NCI-H345 treated with DMSO at 0.1 percent for 48 hours (cell line): ENCODE data around the gene HDAC4.

Experiments
- DNase-seq: peaks from one replicate; lab custom pipeline; 2025; ENCODE audit not compliant: unreplicated experiment; lab: John Stamatoyannopoulos, UW

Gene HDAC4

DNA sequence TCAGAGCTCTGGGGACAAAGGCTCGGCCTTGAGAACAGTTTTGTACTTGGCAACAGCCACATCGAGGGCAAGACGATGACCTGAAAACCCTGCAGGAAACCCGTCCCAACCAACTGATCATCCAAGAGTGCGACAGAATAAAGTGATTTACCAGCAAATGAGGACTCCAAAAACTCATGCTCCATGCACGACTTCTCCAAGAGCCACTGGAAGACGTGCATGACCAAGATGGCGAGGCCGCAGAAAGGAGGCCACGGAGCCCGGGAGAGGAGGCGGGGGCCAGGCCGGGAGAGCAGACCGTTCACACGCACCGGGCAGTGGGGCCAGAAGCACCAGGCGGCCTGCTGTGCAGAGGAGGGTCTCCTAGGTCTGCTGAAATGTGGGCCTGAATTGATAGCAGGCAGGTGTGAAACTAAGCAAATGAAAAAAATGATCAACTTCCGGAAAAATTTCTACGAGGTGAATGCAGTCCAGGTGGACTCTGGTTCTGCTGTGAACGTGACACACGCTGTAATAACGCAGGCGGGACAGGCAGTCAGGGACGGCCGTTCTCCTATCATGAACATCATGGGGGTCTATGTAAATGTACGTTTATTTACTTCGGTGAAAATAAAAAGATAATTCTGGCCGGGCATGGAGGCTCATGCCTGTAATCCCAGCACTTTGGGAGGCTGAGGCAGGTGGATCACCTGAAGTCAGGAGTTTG, 252.2 kb downstream of the HDAC4 start:
- DNase-seq: no peak

DNA sequence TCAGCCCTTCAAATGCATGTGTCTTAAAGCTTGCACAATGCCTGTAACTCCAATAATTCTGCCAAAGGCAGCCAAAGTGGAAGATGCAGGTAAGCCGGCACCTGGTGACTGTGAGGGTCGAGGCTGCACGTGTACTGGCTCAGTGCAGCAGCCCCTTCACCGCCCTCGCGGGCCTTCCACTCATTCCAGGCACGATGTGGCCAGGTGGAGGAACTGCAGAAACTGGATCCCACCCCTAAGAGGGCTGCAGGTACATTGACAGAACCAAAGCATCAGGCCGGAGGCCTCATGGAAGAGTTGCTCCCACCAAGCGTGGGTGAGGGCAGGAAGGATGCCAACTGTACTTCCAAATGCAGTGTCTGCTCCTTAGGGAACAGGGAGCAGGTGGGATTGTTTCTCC, 253.4 kb downstream of the HDAC4 start:
- DNase-seq: no peak

DNA sequence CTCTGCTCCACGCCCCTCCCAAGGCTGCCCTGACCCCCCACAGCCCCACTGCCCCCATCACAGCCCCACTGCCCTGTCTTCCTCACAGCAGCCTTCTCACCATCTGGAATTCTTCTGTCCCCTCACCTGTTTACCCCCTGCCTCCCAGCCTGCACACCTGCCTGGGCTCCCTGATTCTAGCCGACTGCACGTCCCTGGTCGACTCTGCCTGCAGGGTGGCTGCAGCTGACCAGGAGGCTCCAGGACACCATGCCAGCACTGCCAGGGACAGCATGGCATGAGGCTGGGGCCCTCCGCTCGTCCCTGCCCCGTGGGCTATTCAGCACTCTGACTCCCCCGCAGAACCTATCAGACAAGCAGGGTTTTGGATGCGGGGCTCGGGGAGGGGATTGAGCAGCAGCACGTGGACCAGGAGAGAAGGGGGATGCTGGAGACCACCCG, 254.1 kb downstream of the HDAC4 start:
- DNase-seq: no peak

DNA sequence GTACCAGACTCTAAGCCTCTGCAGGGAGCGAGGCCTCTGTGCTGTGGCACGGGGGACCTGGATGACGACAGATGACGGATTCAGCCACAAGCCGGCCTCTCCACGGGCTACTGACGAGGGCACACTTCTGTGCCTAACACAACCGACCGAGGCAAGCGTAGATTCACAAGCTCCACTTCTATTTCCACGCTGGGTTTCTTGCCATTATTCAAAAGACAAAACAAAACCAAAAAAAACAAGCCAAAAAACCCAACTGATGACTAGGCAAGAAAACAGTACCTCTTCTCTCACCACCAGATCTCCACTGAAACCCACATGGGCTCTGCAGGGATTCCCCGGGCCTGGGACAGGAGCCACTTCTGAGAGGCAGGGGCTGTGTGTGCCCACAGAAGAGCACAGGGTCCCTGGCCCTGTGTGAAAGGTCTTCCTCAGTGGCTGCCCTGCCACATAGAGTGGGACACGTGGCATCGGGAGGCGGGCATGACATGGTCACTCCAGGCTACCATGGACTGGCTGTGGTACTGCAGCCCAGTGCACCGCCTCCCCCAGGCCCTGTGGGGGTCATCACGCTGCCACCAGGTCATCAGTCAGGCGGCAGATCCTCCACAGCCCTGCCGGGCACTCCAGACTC, 254.7 kb downstream of the HDAC4 start:
- no peak for DNase-seq

DNA sequence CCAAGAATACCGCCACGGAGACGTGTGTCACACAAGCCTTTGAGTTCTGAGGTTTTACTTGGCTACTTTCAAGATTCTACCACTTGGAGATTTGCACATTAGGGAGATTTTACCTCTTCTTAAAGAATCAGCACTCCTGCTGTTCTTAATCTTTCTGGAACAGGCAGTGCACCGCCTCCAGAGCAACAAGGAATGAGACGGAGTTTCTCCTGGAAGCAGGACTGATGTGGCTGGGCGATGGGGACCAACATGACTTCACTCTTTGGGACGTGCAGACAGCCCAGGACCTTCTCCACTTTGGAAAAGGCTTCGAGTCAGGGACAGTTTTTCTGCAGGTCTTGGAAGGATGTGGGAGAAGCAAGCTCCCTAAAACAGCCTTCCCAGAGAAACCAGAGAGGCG, 255.2 kb downstream of the HDAC4 start:
- DNase-seq: no peak

DNA sequence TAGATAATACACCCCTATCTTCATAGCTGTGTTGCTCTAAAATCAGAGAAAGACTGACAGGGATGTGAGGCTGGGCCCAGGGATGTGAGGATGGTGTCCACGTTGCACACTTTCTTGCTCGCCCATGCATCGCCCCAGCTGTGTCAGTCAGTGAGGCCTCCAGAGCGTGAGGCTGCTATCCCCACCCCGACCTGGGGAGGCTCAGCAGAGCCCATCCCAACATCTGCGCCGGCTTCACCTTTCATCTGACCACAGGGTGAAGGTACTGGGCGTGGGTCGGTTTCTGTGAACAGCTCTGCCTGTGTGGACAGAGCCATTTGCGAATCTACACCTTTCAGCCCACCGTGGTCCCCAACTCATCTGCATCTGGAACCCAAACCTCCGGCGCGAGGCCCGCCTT, 255.7 kb downstream of the HDAC4 start:
- DNase-seq: no peak

DNA sequence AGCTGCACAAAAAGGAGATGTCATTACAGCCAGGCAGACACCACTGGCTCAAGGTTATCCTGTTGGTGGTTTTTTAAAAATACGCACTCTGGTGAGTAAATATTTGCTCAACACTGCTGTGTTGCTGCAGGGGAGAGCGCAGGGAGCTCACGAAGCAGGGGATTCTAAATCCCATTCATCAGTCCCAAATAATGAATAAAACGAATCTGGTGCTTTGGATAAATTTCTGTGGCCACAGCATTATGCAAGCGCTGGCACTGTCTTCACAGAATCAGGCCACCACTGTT, 256.2 kb downstream of the HDAC4 start:
- no peak for DNase-seq

DNA sequence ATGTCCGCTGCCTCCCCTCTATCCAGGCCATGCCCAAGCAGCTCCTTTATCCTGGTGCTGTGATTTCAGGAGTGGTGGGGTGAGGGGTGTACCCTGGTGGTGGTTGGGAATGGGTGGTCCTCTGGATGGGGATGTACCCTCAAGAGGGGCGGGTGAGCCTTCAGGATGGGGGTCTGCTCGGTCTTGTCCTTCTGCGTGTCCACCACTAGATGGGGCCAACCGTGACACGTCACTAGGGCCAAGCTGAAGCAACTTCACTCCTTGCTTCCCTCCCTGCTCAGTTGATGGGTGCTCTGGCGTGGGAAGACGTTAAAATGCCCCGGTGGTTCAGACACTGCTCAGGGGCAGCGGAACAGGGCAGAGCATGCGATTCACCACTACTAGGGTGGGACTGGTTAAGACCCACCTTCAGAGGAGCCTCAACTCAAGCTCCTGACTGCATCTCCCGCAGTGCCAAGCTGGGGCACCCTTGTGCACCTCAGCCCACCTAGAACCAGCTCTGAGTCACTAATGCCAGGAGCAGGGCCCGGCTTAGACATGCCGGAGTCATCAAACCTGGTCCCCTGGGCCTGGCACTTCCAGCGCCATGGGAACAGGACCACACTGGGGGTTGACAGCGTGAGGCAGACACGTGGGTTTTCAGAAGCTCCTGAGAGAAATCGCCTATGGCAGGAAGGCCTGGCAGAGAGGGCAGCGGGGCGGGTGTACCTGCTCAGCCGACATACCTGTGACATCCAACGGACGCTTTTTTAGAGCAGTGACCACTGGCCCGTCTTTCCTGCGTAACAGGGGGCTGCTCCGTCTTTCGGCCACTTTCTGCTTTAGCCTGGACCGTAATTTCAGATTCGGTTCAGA, 256.7 kb downstream of the HDAC4 start:
- peak; percentile 18 for DNase-seq

DNA sequence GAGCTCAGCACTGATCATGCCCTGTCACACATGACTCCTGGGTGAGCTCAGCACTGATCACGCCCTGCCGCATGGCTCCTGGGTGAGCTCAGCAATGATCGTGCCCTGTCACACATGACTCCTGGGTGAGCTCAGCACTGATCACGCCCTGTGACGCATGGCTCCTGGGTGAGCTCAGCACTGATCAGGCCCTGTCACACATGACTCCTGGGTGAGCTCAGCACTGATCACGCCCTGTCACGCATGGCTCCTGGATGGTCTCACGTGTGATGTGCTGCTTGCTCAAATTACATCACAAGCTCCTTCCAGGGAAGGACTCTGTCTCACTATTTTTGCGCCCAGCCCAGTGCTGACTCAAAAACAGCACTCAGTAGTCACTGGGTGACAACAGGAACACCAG, 258.0 kb downstream of the HDAC4 start:
- no peak for DNase-seq

DNA sequence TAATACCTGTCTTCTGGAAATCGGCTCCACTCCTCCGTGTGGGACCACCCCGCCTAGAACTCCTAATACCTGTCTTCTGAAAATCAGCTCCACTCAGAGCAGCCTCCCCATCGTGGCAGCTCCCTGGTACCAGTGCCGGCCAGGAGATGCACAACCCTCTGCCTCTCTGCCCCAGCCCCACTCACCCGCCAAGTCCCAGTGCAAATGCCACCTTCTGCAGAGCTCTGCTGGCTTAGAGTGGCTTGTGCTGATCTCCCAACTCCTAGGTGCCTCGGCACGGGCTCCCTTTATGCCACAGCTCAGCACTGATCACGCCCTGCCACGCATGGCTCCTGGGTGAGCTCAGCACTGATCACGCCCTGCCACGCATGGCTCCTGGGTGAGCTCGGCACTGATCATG, 258.5 kb downstream of the HDAC4 start:
- DNase-seq: no peak

DNA sequence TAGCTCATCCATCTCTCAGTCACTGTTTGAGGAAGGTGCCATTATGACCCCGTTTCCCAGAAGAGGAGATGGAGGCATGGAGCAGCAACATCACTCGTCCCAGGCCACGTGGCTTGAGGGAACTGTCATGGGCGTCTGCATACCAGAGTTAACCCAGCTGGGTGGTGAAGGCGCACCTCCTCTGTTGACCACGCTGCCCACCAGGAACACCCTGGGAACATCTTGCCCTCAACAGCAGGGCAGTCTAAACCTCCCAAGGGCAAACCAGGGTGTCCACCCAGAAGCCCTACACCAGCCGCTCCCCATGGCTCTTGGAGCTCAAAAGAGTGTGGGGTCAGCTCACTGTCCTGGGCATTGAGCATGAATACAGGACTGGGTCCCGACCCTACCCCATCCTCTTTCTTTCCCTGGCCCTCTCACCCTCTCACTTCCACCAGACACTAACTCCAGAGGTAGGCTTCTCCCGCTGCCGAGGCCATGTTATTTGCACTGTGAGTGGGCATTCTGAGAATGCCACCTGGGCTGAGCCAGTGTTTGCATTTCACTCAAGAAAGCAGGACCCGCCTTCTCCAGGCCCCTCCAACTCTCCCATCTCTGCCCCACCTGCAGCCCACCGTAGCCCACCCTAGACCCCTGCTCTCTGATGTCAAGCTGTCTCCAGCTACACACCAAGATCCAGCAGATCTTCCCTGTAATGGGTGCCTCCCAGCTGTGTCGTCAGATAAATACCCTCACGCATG, 259.6 kb downstream of the HDAC4 start:
- no peak for DNase-seq

DNA sequence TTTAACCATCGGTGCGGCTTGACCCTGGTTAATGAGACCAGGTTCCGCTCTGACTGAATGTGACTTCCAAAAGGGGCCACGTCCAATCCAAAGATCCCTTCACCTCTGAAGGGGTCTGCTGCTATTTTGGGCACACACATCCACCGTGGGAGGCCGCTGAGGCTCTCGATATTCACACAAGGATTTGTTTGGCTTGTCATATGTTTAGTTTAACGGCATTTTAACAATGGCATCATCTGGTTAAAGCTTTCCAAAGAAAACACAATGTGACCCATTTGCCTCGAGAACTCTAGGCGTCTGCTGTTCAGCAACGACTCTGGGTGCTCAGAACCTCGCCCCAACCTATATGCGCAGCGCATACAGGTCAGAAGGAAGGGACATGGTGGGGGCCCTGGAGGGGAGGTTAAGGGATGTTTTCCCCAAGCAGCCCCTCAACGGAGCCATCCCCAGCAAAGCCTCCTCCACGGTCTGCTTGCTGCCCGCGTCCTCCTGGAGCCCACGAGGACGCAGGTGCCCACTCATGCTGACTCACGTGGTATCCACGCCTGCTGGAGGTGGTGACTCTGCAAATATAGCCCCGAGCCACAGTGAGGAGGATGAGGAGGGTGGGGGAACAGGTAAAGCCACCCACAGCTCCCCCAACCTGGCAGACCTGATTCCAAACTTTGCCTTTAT, 260.3 kb downstream of the HDAC4 start:
- DNase-seq: no peak

DNA sequence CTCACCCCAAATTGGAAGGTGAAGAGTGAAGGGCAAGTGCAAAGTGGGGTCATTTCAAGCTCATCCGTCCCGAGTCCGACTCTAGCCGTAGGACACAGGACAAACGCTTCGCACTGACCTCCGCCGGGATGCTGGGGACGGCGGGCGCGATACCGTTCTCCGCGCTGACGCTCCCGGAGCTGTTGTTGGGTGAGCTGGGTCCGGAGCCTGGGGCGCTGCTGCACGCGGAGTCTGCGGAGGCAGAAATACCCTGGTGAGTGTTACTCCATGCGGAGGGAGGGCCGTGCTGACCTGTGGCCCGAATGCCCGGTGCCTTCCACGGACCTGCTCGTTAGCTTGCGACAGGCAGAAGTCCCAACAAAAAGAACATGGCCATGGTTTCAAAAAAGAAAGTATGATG, 261.3 kb downstream of the HDAC4 start:
- no peak for DNase-seq

DNA sequence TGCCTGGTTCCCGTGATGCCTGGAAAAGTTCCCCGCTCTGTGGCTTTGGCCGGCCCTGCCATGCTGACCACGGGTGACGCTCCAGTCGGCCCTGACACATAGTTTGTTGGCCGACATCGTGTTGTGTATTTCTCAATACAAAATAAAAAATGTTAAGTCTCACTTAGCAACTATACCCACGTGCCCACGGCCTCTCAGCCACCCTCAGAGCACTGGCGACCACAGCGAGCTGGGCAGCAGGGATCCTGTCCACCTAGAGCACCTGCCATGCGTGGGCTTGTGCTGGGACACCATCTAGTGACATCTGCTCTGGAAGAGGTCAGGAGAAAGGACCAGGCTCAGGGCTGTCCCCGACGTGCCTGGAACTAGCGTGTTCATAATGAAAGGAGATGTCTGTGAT, 261.7 kb downstream of the HDAC4 start:
- DNase-seq: no peak

DNA sequence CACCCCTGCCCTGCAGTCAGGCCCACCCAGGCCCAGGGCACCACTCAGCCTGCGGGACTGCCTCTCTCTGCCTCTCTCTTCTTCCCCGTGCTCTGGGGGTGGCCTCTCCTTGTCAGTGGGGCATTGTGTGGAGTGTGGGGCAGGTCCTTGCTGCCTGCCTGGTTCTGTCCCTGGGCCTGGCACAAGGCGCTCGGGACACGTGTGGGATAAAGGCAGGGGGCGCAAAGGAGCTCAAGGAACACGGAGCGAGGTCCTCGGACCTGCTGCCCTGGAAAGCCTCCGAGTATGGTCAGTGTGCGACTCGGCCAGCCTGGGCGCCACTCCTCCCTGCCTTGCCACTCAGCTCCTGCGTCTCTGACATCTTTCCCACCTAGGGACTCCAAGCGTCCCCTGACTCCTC, 262.2 kb downstream of the HDAC4 start:
- DNase-seq: no peak

DNA sequence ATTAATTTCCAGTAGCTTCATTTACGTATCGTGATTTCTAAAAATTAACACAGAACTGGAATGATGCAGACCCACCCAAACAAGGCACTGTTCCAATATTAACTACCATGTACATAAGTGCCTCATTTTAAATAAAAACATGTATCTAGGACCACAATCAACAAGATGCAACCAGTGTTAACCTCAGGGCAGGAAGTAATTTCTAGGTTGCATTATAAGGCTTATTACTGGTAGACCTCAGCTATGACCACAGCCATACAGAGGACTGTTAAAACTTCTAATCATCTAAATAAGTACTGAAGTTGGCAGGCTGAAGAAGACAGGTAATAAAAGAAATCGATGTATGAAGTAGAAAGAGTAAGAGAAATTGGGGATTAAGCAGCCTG, 262.9 kb downstream of the HDAC4 start:
- DNase-seq: no peak

DNA sequence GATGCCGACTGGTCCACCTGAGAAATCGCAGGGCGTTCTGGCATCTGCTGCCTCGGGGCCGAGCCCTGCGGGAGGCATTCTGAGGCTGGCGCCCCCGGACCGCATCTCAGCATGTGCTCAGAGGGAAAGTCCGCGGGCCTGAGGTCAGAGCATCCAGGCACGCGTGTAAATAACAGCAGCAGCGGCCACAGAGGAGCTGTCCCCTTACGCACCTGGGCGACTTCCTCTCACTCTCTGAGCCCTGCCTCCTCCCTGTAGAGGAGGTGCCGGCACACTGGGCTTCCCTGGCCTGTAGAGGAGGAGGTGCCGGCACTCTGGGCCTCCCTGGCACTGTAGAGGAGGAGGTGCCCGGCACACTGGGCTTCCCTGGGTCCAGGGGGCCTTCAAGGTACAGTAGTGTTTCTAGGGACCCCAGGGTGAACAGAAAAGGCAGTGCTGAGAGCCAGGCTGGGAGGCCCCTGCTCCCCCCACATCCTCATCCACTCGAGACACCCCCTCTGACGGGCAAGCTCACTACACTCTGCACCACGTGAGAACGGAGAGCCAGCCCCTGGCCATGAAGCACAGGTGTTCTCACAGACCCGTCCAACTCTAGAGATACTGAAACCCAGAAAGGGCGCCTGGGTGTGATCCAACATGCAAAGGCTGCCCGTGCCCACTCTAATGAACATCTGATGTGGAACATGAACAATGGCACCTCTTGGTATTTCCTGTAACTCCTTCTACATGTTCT, 263.5 kb downstream of the HDAC4 start:
- DNase-seq: no peak

DNA sequence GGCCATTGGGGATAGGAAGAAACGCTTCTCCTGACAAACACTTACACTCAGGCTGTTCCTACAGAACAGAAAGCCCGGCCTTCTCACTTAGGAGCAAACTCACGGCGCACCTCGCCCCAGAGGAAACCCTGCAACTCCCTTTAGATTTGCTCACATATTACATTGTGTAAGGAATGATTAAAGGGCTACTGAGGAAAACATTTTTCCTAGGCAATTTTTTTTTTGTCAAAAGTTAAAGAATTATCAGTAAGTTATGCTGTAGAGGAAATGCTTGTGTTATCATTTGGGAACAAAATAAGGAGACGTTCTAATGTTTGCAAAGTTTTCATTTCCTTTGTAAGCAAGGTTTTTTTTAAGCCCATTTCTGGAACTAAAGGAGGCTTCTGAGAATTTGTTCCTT, 264.1 kb downstream of the HDAC4 start:
- no peak for DNase-seq

DNA sequence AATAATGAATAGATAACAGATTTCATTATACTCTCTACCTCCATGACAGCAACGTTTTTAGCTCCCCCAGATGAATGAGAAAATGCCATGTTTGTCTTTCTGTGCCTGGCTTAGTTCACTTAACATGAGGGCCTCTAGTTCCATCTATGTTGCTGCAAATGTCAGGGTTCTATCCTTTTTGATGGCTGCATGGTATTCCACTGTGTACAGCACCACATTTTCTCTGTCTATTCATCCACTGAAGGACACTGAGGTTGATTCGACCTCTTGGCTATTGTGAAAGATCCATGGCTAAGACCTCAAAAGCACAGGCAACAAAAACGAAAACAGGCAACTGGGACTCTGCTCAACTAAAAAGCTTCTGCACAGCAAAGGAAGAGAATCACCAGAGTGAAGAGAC, 264.6 kb downstream of the HDAC4 start:
- DNase-seq: no peak

DNA sequence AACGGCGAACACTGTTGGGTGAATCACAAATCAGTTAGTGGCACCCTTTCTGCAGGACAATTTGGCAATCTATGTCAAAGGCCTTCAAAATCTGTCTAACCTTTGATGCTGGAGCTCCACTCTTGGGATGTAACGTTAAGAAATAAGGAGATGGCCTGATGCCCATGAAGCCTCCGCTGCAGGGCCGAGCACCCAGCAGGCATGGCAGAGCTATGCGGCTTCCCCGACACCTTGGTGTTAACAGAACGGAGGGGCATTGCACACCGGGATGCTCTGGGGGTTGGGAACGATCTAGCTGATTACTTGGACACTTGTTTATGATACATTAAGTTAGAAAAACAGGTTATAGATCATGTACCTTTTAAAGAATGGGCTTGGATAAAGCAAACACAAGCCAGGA, 265.3 kb downstream of the HDAC4 start:
- no peak for DNase-seq
